DMS53 treated with DMSO at 0.1 percent for 48 hours (cell line): ENCODE measurements around the gene NTSR2.
A peak's percentile ranks its signal among the peaks of the same experiment; 100 is the strongest.
"Not testable (repeated sequence)": the region's sequence is repeated elsewhere in the genome, so short reads cannot be mapped to it uniquely, and the experiment has no call there.

Experiments
- DNase-seq: peaks from one replicate; lab custom pipeline; 2025; ENCODE audit not compliant: unreplicated experiment; lab: John Stamatoyannopoulos, UW

The NTSR2 gene

GRCh38 chr2:11680182-11680900, 10.3 kb upstream of the NTSR2 start:
- DNase-seq: no peak

GRCh38 chr2:11679486-11680181, 9.6 kb upstream of the NTSR2 start:
- DNase-seq: no peak

DNA sequence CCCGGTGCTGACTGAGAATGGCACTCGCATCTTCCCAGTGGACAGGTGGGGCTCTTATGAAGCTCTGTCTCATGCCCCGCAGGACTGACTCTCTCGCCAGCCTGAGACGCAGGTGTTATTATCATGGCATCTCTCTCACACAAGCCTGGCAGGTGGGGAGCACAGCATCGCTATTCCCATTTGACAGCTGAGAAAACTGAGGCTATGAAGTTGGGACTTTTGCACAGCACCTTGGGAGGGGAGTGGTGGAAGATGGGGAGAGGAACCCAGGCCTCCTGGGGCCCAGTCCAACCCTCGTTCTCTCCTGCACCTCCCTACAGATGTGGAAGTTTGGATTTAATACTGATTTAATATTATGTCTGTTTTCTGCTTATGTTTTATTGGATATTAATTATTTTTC, 9.0 kb upstream of the NTSR2 start:
- DNase-seq: no peak

- DNase-seq: no peak
These were observed 8.4 kb upstream of the NTSR2 start for GRCh38 chr2:11678306-11678960.

DNA sequence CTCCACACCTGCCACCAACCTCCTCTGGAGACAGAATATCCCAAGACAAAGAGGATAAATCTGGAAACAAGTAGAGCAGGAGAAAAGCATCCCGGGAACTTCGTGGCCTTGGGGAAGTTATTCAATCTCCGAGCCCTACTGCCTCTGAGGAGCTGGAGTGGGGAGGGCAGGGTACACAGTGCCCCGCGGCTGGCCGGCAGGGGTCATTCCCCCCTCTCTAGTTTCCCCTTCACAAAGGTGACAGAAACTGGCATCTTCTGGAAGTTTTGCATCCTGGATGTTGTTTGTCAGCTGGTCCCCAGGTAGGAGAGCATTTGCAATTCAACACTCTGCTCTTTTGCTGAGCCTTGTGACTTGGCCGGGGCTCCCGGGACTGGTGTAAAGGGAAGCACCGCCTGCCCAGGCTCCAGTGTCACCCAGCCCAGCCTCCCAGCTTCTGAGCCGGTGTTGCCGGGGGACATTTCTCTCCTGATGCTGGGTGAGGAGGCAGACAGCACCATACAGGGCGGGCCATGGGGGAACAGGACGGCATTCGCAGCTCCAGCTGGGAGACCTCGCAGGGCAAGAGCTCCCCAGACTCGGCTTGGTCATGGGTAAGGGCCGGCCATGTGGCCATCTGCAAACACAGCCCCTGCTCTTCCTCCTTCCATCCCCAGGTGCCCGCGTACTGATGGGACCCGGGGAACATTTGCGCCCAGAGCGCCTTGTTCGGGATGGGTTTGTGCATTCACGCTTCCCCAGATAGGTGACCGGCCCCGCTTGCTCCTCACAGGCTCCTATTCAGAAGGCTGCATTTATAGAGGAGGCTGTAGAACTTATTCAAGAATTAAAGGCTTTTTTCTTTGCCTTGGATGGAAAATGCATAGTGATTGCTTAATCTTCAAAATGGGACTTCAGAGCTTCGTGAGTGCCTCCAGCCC, 7.4 kb upstream of the NTSR2 start:
- DNase-seq: no peak

DNA sequence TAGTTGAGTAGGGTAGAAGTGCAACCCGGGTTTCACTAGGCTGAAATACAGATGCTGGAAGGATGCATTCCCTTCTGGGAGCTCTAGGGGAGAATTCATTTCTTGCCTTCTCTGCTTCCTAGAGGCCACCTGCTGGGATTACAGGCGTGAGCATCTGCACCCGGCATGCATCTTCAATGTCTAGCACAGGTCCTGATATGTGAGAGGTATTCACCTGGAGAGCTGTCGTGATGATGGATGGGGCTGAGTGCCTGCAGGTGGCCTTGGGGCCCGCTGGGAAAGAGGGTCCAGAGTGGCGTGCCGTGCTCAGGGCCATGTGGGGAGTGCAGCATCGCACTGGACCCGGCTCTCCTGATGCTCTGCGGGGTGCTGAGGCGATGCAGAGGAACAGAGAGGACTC, 6.6 kb upstream of the NTSR2 start:
- peak; percentile 28 for DNase-seq

GRCh38 chr2:11675423-11676112, 5.6 kb upstream of the NTSR2 start:
- DNase-seq: no peak

DNA sequence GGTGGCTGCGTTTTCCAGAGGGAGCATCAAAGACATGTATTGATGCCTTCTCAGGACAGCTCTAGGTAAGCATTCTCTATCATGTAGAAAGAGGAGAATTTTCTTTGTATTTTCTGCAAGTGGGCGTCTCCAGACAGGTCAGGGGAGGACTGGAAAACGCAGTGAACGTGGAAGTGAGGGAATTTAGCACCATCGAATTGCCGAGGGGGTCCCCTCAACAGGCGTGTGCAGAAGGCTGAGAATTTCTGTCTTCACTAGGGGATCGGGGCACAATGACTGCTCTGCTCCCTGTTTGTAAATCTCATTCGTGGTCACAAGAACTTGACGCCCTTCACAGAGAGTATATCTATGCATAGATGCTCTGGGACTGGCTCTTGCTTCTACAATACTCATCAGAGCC, 5.0 kb upstream of the NTSR2 start:
- no peak for DNase-seq

DNA sequence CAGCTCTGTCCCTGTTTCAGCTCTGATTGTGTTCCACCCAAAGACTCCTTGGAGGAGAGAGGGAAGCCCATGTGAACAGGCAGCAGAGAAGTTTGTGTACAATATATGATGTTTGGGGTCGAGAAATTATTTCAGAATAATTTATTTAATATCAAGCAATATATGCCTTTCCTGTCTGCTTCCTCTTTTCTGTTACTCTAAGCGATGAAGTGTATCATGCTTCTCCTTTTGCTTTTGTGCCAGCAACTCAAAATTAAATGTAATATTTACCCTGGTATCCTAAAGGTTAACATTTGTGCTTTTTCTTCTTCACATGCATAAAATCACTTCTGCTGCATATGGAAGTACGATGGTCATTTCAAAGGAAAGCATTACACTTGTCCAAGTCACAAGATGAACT, 2.4 kb upstream of the NTSR2 start:
- no peak for DNase-seq

DNA sequence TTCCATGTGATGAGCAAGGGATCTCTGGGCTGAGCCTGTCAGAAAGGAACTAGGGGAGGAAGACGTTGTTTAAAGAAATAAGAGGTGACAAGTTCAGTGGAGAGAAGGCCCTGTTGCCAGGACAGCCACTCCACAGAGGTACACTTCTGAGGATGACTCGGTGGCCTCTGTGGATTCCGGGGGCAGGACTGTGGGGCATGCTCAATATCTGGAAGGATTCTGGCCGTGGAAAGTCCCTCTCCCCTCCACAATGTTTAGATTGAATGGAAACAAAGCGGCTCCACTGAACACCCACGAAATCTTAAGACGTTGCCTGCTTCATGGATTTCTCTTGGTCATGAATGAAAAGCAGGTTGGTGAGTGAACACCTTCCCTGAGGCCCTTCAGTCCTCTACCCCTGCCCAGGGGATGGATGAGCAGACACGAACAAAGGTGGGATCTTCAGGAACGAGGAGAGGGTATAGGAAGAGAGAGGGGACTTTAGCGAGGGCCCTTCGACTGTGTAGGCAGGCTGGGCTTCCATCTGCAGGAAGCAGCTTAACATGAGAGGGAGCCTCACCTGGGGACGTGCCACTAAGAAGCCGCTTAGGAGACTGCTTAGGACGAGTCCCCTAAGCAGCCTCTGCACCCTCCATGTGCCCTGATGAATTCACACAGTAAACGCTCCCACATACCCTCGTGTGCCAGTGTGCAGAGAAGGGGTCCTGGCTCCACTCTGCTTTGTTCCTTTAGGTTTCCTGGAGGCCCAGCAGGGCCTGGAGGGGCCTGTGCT, 1.9 kb downstream of the NTSR2 start:
- no peak for DNase-seq

DNA sequence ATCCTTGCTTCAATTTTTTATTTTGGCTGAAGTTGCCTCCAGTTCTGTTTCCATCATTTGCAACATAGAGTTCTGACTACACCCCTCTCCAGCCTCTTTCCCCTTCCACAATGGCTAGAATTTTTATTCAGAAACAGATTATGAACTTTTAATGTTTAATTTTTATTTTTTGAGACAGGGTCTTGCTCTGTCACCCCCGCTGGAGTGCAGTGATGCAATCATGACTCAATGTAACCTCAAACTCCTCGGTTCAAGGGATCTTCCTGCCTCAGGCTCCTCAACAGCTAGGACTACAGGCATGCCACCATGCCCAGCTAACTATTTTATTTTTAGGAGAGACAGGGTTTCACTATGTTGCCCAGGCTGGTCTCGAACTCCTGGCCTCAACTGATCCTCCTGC, 2.8 kb downstream of the NTSR2 start:
- no peak for DNase-seq

DNA sequence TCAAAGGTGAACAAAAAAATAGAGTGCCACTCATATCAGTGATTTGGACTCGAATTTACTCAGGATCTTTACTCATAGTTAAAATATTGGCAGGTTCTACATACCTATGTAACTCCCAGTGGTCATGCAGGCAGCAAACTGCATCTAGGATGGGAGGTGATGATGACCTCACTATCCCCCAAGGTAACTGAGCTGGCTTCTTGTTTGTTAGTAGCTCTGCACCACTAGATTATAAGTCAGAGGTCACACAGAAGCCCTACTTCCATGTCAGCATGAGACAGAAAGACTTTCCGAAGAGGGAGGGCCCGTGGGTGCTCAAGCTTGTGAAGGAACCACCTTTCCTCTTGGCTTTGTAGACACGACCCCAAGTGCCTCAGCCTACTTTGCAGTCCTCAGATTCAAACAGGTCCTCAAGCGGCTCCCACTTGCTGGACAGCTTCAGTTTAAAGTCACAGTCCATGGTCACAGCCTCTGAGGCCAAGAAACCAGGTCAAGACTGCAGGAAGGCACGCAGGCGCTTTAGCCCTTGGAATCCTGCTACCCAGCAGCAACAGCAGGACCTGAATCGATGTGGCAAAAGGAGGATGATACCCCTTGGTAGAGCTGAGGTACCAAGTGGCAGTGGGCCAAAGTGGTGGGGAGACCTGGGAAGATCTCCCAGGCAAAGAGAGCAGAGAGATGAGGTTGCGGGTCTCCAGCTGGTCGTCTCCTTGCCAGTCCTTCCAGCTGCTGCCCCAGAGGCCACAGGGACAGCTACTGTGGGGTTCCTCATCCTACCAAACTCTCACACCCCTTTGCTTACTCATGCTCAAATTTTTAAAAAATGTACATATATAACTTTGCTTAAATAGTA, 4.3 kb downstream of the NTSR2 start:
- no peak for DNase-seq

DNA sequence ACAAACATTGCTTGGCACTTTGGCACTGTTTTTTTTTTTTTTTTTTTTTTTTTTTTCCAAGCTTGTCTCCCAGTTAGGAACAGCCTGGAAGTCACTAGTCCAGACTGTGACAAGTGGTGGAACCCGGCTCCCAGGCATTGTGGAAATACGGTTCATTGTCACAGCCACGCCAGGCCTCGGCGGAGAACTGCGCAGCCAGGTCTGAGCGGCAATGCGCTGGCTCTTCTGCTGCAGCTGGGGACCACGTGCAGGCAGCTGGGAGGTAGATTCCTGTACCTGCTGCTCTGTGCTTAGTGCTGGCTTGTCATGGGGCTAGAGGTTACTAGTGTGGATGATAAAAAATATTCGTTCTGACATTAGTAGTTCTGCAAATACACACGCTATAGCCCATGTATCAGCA, 5.0 kb downstream of the NTSR2 start:
- no peak for DNase-seq

GRCh38 chr2:11663427-11663826, 6.6 kb downstream of the NTSR2 start:
- DNase-seq: peak; percentile 23

- DNase-seq: no peak
These were observed 7.1 kb downstream of the NTSR2 start for GRCh38 chr2:11662882-11663281.

- DNase-seq: no peak
These were observed 8.0 kb downstream of the NTSR2 start for GRCh38 chr2:11661891-11662435.

DNA sequence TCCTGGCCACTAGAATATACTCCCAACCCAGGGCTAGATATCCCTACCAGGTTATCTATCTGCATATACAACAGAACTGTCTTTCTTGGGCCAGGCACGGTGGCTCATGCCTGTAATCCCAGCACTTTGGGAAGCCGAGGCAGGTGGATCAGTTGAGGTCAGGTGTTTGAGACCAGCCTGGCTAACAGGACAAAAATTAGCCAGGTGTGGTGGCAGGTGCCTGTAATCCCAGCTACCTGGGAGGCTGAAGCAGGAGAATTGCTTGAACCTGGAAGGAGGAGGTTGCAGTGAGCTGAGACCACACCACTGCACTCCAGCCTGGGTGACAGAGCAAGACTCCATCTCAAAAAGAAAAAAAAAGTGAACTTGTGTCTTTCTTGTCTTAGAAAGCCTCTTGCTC, 9.6 kb downstream of the NTSR2 start:
- not testable (repeated sequence) for DNase-seq

DNA sequence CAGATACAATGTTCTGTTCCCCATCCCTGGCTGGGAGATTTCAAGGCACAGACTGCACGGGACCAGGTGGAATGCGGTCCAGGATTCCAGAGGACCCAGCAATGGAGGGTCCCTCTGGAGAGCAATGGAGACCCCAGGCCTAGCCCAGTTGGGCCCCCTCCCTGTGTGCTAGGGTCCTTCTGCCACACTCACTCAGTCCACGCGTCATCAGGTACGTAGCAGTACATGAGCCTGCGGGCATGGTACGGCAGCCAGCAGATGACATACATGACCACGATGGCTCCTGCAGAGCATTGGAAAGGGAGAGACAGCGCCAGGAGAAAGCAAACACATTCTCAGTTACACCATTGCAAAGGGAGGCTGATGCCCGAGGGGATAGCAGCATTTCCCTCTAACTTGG, 10.1 kb downstream of the NTSR2 start:
- no peak for DNase-seq

GRCh38 chr2:11659115-11659475, 10.9 kb downstream of the NTSR2 start:
- no peak for DNase-seq
